GM21737 (cell line): ENCODE results near the gene SLC25A44.
A peak's percentile ranks its signal among the peaks of the same experiment; 100 is the strongest.

Experiments
- ATAC-seq: cut with Tn5 transposase; IDR thresholded peaks from one replicate; pipeline ENCODE4 v1.9.1; 2021; ENCODE audit warnings: mild to moderate bottlenecking, moderate library complexity; ENCODE audit not compliant: unreplicated experiment

Gene SLC25A44, protein sequence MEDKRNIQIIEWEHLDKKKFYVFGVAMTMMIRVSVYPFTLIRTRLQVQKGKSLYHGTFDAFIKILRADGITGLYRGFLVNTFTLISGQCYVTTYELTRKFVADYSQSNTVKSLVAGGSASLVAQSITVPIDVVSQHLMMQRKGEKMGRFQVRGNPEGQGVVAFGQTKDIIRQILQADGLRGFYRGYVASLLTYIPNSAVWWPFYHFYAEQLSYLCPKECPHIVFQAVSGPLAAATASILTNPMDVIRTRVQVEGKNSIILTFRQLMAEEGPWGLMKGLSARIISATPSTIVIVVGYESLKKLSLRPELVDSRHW

DNA sequence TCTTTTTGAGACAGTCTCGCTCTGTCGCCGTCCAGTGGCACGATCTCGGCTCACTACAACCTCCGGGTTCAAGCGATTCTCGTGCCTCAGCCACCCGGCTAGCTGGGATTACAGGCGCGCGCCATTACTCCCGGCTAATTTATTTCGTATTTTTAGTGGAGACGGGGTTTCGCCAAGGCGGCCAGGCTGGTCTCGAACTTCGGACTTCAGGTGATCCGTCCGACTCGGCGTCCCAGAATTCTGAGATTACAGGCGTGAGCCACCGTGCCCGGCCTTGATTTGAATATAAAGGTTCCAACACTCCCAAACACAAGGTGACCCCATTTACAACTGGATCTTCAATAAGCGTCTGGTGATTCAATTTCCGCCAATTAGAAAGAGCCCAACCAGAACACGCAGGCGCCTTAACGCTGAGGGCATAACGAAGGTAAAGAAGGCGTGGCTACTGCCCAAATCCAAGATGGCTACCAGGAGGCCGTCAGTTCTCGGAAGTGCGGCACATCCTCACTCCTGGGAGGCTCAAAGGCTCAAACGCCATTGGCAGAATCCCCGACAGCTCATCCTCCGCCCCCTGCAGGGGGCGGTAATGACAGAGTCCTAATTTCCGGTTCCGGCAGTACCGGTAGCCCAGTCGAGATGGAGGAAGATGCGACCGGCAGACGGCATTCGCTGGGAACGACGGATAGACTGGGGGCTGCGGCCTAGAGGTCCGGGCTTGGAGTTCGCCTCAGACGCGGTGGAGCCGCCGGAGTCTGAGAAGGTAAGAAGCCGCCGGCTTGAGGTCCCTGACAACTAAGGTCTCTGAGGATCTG, at the start of gene SLC25A44:
Gene SLC25A44 (plus strand): TSS at position 617 of the 812 bp plus-strand sequence. CDS start 5,744 bp downstream, outside the sequence.
- peak; percentile 89 for ATAC-seq

GRCh38 chr1:156144742-156145141, 49.2 kb upstream of the SLC25A44 start:
- ATAC-seq, result no peak

GRCh38 chr1:156145650-156146019, 48.3 kb upstream of the SLC25A44 start:
- no peak for ATAC-seq

- ATAC-seq, result no peak
Measured at GRCh38 chr1:156146020-156146768, 47.7 kb upstream of the SLC25A44 start.

GRCh38 chr1:156146769-156147405, 47.0 kb upstream of the SLC25A44 start:
- no peak for ATAC-seq

- no peak for ATAC-seq
Measured at GRCh38 chr1:156148216-156148615, 45.7 kb upstream of the SLC25A44 start.

DNA sequence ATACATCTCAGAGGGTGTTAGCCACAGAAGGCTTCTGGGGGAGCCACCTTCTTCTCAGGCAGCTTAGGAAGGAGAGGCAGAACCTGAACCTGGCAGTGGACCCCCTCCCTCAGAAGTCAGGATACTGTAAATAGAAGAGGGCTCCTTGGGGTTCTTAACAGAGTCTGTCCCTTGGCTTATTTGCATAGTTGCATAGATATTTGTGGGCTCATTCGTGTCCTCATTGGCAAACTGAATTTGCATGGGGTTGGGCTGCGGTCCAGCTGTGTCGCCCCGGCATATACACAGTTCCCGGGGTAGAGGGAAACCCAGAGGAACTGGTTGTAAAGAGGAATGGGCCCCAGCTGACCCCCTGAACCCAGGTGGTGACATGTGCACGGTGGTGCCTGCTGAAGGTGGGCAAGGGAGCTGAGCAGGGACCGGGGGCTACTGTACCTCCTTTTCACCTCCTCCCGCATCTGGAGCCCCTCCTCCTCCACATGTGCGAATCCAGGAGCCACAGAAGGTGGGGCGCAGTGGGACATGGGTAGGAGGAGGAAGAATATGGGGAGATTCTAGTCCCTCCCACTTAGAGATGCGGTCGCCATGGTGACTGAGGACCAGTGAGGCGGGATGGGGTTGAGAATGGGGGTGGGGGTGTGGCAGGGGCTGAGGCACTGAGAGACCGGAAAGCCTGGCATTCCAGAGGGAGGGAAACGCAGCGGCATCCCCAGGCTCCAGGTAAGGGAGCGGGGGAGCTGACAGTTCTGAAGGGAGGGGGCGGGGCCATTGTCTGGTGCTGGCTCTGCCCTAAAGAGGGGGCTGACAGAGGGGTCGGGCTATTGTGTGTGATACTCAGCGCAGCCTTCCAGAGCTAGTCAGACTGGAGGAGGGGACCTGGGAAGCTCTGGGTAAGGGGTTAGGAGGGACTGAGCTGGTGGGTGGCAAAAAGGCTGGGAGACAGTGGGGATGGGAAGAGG, 44.3 kb upstream of the SLC25A44 start:
- peak; percentile 41 for ATAC-seq

- ATAC-seq, result no peak
Measured at GRCh38 chr1:156150333-156151011, 43.4 kb upstream of the SLC25A44 start.

DNA sequence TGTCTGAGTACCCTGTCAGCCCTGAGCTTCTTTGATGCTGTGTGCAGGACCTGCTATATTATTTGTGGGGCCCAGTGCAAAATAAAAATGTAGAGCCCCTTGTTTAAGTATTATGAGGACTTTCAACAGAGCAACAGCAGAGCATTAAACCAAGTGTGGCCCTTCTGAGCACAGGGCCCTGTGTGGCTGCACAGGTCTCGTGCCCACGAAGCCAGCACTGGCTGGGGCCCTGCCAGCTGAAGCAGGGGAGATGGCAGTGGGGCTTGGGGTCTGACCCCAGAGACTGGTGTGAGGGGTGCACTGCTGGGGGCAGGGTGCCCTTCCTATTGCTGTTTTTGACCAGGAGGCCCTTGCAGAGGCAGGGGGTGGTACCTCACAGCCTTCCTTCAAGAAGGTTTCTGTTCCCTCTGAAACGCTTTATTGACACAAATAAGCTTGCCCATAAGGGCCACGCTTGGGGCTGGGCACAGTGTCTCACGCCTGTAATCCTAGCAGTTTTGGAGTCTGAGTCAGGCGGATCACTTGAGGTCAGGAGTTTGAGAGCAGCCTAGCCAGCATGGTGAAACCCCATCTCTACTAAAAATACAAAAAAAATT, 42.7 kb upstream of the SLC25A44 start:
- ATAC-seq, result no peak

DNA sequence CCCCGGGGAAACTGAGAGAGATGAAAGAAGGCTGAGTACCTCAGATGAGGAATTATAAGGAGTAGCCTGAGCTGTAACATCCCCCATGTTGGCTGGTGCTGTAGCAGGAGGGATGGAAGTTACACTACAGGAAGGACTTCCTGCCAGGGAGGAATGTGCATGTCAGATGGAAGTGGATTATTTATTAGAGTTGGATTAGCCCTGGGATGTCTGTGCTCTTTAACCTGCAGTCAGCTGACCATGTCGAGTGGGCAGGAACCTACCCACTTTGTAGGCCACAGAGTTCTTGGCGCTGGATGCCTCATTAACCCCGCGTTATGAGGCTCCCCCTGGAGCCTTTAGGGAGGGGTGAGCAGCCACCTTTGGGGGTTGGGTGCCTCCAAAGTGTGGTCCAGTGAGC, 41.3 kb upstream of the SLC25A44 start:
- no peak for ATAC-seq

DNA sequence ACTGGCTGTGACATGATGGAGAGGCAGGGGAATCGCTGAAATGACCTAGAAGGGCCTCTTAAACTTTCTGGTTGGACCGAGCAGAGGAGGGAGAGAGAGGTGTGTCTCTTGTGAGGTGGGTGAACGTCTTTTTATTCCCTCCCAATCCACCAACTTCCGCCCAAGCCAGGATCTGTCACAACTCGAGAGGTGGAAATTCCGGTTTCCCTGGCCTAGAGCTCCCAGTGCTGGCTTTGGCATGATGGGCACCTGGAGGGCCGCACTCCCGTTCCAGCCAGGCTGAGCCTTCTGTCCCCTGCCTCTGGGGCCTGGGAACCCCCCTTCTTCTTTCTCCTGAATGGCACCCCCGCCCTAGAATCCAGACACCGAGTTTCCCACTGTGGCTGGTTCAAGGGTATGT, 40.5 kb upstream of the SLC25A44 start, which contains the start of gene SEMA4A:
Gene SEMA4A (plus strand): TSS at position 224 of the 400 bp plus-strand sequence. CDS start 994 bp downstream, outside the sequence.
- no peak for ATAC-seq

DNA sequence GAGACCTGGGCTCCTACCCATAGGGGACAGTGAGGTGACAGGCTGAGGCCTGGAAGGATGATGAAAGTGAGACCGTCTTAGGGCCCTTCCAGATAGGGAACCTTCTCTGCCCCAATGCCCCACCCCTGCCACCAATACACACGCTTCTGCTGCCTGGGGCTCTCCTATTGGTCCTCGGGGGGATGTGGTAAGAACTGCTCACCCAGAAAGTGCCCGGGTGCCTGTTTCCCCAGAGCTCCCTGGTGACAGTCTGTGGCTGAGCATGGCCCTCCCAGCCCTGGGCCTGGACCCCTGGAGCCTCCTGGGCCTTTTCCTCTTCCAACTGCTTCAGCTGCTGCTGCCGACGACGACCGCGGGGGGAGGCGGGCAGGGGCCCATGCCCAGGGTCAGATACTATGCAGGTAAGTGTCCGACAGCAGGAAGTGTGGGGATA, 39.6 kb upstream of the SLC25A44 start:
- ATAC-seq, result peak; percentile 48

DNA sequence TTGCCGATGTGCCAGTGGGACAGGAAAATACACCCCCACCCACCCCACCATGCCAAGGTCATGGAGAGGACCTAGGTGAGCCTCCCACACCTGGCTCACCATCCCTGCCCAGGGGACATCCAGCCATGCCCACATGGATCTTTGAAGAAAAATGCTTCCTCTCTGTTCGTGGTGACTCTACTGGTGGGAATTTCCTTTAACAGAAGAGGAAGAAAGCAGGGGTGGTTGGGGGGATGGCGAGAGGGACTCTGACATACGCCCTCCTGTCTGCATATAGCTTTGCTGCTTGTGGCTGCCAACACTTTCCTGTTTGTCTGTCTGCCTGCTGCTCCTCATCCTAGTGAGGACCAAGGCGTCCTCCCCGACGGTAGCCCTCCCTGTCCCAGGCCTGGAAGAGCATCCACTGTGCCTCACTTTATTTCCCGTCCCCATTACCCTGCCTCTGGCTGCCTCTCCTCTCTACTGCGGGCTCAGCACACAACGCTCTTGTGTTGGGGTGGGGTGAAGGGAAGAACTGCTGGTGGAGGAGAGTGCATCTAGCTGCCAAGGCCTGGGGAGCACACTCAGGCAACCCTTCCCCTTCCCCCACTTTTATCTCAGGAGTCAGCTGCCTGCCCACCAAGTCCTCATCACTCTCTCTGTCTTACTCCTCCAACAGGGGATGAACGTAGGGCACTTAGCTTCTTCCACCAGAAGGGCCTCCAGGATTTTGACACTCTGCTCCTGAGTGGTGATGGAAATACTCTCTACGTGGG, 38.0 kb upstream of the SLC25A44 start:
- no peak for ATAC-seq

- ATAC-seq, result no peak
Measured at GRCh38 chr1:156157506-156157905, 36.4 kb upstream of the SLC25A44 start.

- ATAC-seq, result no peak
Measured at GRCh38 chr1:156157966-156158365, 35.9 kb upstream of the SLC25A44 start.

DNA sequence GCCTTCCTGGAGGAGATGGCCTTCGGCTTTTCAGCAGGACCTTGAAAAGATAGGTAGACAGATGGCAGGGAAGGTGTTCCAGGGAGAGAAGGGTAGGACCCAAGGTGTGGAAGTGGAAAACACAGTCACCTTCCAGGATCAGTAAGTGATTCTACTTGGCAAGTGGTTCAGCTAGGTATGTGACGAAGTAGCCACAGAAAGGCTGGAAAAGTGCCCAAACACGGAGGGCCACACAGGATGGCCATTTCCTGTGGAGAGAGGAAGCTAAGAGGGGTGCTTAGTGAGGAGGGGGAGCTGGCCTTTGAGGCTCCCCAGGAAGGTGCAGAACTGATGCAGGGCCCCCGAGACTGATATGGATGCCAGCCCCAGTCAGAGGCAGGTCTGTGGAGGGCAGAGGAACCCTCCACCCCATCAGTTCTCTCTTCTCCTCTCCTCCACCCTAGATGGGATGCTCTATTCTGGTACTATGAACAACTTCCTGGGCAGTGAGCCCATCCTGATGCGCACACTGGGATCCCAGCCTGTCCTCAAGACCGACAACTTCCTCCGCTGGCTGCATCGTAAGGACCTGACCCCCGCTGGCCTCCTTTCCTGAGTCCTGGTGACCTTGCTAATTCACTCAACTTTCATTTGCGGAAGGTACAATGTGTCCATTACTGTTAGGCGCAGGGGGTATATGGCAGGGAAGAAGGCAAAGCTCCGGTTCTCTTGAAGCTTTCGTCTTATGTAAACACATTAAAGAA, 33.7 kb upstream of the SLC25A44 start:
- no peak for ATAC-seq

DNA sequence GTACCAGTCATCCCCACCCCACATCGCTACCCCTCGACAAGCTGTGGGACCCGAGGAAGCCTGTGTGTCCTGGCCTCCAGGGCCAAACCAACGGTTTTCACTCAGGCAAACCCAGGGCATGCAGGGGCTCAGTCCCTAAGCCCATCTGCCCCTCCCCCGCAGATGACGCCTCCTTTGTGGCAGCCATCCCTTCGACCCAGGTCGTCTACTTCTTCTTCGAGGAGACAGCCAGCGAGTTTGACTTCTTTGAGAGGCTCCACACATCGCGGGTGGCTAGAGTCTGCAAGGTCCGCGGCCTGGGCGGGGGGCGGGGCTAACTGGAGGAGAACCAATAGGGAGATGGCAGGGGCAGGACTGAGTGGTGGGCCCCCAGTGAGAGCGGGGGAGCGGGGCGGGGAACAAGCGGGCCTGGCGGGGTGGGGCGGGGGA, 33.1 kb upstream of the SLC25A44 start:
- no peak for ATAC-seq
